ENCODE results near the gene MAGOH.

- TF ChIP-seq CTCF (IDR thresholded peaks at IDR 0.05), result no peak
- TF ChIP-seq EZH2 (IDR thresholded peaks at IDR 0.05; ENCODE audit: borderline replicate concordance, insufficient read depth, low read depth, low read length, poor library complexity, severe bottlenecking), result no peak
These were observed 8.2 kb upstream of the MAGOH start for GRCh38 chr1:53246261-53247134.
